B cell (primary cell): Measurements from ENCODE around the gene ZC3H7B.

ENCODE experiments used
- EZH2 ChIP-seq: IDR thresholded peaks from 2 replicates; pipeline ENCODE4 v1.6.1; 2012; ENCODE audit warnings: borderline replicate concordance, low read depth, mild to moderate bottlenecking, moderate library complexity, low read length; ENCODE audit not compliant: insufficient read depth, poor library complexity, severe bottlenecking
- TF ChIP-seq, protein P1 (sequence below): fragments of 200-600 bp; IDR thresholded peaks from one replicate; pipeline ENCODE4 v1.8.0; 2022; ENCODE audit warnings: antibody characterized with exemption, mild to moderate bottlenecking

DNA sequence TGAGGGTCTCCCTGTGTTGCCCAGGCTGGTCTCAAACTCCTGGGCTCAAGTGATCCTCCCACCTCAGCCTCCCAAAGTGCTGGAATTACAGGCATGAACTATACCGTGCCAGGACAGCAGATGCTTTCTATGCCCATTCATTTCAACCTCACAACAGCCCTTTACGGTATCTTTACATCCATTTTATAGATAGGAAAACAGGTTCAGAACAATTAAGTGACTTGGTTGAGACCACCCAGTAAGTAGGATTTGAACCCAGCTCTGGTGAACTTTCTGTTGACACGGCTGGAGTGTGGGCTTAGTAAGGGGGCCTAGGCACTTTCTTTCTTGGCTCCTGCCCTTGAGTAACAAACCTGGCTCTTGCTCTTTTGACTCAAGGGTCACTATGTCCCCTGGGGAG, 106.1 kb downstream of the ZC3H7B start:
- TF ChIP-seq, protein P1, sequence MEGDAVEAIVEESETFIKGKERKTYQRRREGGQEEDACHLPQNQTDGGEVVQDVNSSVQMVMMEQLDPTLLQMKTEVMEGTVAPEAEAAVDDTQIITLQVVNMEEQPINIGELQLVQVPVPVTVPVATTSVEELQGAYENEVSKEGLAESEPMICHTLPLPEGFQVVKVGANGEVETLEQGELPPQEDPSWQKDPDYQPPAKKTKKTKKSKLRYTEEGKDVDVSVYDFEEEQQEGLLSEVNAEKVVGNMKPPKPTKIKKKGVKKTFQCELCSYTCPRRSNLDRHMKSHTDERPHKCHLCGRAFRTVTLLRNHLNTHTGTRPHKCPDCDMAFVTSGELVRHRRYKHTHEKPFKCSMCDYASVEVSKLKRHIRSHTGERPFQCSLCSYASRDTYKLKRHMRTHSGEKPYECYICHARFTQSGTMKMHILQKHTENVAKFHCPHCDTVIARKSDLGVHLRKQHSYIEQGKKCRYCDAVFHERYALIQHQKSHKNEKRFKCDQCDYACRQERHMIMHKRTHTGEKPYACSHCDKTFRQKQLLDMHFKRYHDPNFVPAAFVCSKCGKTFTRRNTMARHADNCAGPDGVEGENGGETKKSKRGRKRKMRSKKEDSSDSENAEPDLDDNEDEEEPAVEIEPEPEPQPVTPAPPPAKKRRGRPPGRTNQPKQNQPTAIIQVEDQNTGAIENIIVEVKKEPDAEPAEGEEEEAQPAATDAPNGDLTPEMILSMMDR = no peak
- TF ChIP-seq EZH2 = no peak
